GM11168 (cell line): Measurements from ENCODE around the gene EPHB1.

ENCODE experiments used
- in situ Hi-C: fragments of 300-500 bp; cut with MboI; formaldehyde crosslinking; loops from one replicate; pipeline ENCODE4 v1.12.0; 2022; ENCODE audit warnings: low sequenced_read_pairs; ENCODE audit not compliant: unreplicated experiment

EPHB1 gene

DNA sequence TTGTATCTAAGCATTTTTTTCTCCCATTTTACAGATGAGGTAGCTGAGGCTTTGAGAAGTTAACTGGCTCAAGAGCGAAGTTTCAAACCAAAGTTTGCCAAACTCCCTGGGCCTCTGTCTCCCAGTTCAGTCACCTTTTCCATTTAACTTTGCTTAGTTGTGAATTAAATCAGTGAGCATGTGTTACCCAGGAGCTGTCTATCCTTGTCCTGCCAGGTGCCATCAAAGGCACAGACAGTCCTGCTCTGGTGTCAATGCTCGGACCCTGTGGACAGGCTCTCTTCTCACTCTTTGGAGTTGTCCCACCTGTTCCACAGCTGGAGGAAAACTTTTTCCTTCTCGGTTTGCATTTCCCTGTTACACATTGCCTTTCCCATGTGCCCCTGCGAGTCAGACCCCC is 8.6 kb downstream of the EPHB1 start:
- in situ Hi-C loops, result no loop called here

DNA sequence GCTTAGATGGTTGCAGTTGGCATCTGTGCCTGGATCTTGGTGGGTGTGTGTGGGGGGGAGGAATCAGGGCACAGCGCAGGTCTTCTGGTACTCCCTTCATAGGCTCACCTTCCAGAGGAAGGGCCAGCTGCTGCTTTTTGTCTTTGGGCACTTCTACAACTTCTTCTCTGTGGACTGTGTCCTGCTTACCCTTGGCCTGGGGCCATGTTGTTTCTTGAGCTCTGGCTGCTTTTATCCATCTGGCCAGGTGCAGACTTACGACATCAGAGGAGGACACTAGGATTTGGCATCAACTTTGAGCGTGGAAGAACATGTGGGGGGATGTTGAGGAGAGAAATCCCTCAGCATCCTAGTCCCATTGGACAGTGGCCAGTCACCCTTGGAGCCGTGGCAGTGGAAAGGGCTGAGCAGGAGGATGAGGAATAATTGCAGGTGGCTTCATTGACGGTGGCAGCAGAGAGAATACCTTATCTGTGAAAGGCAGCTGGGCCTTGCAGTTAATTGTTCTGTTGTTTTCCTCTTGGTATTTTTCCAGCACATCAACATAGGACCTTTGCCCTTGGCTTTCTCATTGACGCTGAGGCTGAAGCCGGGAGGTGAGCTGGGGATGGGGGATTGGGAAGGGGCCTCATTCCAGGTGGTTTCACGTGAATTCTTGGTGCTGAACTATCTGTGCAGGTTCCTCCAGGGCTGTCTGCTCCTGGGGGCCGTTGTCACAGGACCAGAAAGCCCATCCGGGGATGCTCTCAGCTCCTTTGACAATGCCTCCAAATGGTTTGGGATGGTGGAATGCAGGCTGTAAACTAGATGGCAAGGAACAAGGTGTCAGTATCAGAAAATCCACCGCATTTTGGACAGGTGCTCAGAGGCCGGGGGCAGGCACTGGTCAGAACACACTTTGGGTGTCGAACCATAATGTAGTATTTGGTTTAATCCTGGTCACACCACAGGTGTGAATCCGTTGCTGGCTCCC is 9.7 kb downstream of the EPHB1 start:
- in situ Hi-C loops, result no loop called here

DNA sequence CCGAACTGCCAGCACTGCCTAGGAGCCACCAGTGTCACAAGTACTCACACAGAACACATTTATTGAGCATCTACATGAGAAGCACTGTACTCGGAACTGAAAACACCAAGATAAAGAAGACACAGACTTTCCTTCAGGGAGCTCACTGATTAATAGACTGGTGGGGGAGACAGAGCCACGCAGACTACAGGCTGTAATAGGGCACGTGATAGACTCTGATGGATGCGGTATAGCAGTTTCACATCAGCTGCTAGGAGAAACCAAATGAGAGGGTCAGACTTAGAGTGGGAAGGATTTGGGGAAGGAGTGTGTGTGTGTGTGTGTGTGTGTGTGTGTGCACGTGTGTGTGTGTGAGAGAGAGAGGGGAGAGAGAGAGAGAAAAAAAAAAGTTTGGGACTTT is 12.1 kb downstream of the EPHB1 start:
- in situ Hi-C loops, result no loop called here

DNA sequence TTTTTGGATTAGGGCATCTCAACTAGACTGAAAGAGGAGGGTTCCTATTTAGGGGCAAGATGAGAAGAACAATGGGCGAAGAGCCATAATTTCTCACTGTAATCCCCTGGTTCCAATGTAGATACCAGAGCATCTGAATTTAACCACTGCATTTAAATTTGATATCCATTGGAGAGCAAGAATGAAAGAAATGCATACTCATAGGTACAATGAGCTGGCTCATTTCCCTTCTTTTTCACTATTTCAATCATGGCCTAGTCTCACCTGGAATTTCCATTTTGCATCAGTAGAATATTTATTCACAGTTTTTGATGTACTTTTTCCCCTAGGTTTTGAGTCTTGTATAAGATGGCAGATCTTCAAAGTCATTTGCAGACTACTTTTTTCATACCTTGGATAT is 13.8 kb downstream of the EPHB1 start:
- in situ Hi-C loops, result no loop called here

DNA sequence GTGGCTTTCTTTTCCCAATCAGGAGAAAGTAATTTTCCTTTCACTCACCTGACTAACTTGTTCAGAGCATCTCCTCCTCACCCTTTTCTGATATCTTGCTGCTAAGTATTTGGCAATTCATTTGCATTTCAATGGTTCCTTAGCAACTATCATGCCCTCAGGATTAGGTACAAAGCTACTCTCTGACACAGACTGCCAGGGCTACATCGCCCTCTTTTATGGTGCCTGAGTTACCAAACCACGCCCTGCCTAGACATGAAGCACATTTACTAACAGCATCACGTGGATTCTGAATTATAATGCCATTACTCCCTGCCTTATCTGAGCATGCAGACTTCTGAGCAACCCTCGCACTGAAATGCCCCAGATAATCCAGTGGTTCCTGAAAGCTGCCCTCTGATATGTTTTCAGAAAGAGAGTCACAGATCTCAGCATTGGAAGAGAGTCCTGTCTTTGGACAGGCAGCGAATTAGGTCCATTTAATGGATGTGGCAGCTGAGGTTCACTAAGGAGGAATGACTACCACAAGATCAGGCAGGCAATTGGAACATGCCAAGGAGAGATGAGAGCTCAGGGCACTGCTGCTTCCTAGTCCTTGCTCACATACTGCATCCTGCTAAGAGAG is 14.5 kb downstream of the EPHB1 start:
- in situ Hi-C loops, result no loop called here

DNA sequence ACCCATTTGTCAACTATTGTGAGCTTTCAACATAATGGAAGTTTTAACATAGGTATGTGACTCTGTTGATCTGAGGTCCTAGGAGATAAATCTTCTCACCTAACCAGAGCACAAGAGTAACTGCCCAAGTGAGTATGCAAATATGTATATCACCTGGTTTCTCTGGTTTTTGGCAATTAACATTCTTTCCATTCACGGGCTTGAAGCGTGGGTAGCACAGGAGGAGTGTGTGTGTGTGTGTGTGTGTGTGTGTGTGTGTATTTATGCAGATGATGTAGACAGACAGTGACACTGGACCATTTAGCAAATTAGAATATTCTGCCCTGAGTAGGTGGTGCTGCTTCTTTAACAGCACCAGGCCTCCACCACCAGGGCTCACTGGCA is 15.0 kb downstream of the EPHB1 start:
- in situ Hi-C loops, result no loop called here

DNA sequence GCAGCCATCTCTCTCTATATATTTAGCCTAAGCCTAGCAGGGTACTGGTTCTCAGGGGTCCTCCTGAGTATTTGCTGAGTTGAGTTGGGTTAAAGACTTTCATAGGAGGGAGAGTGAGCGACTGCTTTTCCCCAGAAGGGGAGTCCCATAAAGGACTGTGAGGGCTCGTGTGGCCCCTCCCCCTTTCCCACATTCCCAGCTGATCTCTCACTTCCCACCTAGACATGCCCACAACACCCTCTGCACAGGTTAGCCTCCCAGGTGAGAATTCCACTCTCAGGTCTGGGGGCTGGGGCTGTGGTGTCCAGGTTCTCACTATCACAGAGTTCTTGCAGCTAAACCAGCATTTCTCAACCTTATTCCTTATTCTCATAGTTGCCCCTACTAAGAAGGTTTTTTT is 15.8 kb downstream of the EPHB1 start:
- in situ Hi-C loops, result no loop called here

DNA sequence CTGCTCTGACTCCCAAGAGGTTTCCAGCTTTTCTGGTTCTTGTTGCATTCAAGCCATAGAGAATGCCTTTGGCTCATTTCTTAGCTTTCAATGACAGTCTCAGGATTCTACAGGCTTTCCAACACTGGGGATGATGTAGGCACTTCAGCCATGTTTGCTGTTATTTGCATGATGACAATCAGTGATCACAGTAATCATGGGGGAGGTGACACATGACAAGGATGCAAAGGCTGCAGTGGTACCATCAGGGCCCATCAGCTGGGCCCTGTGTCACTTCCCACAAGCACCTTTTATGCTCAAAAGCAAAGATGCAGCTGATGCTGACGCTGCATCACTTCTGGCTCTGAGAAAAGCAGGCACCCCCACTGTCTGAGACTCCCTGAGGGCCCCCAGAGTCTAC is 18.6 kb downstream of the EPHB1 start:
- in situ Hi-C loops, result no loop called here

DNA sequence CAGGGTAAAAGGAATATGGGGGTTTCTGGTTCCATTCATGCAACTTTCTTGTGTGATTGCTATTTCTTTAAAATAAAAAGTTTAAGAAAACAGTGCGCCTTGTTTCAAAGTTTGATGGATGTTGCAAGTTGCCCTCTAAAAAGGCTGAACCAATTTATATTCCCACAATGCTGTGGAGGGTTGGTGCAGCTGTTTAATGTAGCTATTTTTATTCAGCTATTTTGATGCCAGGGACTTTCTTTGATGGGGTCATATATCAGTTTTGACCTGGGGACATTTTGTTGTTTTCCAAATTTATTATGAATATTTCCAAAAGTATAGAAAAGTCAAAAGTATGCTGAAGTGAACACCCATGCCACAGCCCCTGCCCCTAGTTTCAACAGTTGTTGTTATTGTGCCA is 20.5 kb downstream of the EPHB1 start:
- in situ Hi-C loops, result no loop called here

DNA sequence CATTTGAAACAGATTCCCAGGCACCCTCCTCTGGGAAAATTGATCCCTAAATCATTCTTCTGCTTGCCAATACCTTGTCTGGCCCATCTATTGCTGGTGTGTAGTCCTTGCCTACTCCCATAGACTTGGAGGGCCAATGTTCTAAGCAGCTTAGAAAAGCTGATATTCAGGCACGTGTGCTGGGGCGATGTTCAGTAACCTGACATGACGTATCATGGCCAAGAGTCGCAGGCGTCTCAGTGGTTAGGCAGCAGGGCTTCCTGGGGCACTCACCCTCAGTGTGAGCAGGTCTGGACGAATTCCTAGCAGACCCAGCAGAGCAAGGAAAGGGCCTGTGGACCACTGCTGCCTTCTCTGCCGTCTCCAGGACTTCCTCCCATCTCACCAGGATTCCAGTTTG is 21.6 kb downstream of the EPHB1 start:
- in situ Hi-C loops, result no loop called here

DNA sequence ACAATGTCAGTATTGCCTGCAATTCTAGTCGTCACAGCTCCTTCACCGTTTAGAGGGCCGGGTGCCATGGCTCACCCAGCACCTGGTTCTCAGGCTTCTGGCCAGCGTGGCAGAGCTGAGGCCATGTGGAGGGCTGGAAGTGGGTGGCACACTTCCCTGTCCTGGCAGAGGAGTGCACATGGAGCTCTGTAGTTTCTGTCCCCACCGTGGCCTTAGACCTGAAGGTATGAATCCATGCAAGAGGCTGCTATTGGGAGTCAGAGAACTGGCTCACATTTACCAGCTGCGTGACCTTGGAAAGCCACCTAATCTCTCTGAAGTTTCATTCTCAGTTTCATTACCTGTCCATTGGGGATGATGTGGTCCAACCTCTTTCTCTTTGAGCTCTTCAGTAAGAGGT is 22.2 kb downstream of the EPHB1 start:
- in situ Hi-C loops, result no loop called here

DNA sequence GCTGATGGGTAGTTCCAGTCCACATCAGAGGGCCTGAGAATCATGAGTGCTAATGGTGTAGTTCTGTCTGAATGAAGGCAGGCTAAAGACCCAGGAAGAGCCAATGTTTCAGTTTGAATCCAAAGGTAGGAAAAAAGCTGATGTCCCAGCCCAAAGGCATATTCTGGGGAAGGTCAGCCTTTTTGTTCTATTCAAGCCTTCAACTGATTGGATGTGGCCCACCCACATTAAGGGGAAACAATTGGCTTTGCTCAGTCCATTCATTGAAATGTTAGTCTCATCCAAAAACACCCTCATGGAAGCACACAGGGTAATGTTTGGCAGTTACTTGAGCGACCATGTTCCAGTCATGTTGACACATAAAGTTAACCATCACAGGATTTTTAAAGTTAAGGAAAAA is 25.9 kb downstream of the EPHB1 start:
- in situ Hi-C loops, result no loop called here

DNA sequence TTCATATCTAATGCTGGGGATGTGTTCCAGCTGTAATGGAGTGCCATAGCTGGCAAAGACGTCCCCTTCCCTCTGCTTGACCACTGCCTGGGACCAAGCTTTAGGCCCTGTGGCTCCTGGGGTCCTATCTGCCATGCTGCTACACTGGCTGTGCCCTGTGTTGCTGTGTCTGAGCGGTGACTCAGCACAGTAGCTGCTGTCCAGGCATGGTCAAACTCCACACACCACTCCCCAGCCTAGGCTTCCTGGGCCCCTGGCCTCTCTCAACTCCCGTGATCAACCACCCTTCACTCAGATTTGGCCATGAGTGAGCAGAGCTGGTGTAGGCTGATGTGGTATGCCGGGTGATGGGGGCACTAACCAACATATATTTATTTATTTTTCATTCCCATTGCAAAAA is 27.0 kb downstream of the EPHB1 start:
- in situ Hi-C loops, result no loop called here

DNA sequence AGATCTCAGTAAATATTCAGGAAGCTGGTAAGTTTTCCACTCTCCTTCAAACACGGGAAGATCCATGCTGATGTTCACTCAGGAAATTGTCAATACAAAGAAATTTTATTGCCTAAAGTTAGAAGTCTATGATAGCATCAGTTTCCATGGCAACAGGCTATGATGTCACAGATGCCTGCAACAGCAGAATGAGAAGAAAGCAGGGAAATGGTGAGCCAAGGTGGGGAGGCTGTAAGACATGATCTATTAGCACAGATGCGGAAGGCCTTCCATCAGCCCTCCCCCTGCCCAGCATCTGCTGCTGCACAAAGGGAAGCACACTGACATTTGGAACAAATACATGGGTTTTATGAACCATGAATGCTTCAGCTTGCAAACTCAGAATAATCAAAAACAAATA is 28.6 kb downstream of the EPHB1 start:
- in situ Hi-C loops, result no loop called here

DNA sequence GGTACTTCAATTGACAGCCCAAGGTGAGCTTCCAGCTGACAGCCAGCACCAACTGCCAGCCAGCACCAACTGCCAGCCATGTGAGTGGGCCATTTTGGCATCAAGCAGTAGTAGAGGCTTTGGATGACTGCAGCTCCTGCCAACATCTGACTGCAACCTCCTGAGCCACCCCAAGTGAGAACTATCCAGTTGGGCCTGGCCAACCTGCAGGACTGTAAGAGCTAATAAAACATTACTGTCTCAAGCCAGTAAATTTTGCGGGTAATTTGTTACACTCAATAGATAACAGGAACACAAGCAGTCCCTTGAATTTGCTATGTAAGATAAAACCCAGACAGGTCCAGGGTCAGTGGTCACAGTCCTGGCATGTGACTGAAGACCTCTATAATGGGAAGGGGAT is 29.7 kb downstream of the EPHB1 start:
- in situ Hi-C loops, result no loop called here

DNA sequence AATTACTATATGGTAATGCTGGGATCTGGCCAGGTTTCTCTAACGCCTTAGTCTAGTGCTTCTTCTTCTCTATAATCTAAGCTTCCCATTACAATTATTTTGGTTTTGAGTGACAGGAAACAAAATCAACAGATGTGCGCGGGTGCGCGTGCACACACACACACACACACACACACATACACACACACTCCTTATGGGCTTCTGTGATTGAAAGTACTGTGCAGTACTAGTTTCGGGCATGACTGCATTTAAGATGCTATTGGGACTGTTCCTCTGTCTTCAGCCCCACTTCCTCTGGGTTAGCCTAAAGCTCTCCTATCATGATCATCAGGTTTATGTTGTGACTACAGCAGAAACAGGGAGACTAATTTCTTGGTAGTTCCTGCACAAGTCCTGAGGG is 32.2 kb downstream of the EPHB1 start:
- in situ Hi-C loops, result no loop called here

DNA sequence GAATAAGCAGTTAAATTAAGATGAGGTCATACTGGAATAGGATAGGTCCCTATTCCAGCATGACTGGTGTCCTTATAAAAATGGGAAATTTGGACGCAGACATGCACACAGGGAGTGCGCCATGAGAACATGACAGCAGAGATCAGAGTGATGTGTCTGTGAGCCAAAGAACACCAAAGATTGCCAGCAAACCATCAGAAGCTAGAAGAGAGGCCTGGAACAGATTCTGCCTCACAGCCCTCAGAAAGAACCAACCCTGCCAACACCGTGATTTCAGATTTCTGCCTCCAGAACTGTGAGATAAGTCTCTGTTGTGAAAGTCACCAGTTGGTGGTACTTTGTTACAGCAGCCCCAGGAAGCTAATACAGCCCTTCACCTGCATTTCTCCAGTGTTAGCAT is 34.7 kb downstream of the EPHB1 start:
- in situ Hi-C loops, result no loop called here

DNA sequence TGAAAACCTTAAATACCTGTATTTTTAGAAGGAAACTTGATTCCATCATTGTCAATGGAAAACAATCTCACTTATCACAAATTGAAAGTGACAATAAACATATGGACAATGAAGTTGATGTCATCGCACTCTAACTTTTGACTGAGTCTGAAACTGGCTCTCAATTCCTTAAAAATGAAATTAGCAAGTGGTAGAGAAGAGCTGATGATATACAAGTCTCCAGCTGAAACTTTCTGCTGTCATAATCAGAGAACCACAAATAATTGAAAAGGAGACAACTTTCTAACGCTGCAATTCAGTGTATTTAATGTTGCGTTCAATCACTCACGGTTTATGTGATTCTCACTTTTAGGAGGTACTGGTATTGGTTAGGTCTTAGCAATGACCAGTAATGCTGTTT is 37.5 kb downstream of the EPHB1 start:
- in situ Hi-C loops, result no loop called here

DNA sequence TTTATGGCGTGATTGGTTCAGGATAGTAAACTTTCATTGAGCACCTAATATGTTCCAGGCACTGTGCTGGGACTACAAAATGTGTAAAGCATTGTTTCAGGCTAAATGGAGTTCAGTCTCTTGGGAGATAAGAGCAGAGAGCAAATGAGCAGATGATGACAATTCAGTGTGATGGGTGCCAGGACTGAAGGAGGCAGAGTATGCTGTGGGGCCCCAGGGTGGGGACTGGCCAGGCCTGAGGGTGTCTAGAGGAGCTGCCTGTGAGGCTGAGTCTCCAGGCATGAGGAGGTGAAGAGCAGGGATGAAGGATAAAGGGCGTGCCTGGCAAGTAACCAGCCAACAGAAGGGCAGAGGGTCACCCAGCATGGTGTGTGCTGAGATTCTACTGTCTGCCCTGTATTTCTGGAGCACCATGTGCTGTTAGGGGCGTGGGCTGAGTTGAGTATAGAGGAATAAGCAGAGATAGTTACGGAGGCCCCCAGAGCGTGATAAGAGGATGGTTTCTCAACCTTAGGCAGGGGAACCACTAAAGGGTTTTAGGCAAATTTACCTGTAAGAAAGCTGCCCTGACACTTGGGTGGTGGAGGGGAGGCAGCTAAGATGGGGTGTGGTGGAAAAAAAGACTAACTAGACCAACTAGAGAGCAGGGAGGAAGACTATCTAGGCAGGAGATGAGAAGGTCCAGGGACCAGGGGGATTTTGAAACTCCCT is 38.5 kb downstream of the EPHB1 start:
- in situ Hi-C loops, result no loop called here

DNA sequence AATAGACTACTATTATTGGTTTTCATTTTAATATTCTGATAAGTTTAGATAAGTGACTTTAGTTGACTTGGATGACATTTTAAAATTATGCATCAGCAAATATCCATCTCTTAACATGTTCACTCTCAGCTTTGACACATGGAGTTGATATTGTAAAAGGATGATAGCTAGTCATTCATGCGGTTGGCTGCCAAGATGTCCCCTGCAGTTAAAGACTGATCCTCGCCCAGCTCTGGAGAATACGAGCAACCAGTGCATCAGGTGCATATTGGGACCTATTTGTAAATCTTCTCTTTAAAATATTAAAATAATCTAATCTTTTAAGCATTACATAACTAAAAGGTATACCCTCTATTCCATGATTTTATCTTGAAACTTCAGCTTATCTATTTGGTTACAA is 41.9 kb downstream of the EPHB1 start:
- in situ Hi-C loops, result no loop called here

DNA sequence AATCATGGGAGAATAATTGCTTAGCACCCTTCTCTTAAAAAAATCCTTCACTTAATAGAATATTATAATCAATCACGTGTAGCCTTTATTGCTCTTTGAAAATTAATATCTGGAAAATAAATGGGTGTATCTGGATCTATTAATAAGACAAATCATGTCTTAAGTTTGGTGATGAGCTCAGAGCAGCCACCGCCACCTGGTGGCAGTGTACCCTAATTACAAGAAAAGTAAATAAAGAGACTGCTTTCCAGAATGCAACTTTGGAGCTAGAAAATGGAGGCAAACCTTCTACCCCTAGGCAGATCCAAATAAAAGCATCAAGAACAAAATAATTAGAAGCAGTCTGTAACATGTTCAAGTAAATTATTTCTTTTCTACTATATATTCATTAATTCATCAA is 43.5 kb downstream of the EPHB1 start:
- in situ Hi-C loops, result no loop called here
